Measurements from ENCODE around the gene PDS5B. TPM values are rescaled to one million over a fixed set of nuclear protein-coding genes. Genes with fewer than 3 reads are reported as not detected.

The PDS5B gene
- total and polyA plus RNA-seq, 2 of the 8 experiments (the other 6 are each of a cell fraction or from before 2014, with no cell fraction given), result 5.5 to 54.6 TPM

DNA sequence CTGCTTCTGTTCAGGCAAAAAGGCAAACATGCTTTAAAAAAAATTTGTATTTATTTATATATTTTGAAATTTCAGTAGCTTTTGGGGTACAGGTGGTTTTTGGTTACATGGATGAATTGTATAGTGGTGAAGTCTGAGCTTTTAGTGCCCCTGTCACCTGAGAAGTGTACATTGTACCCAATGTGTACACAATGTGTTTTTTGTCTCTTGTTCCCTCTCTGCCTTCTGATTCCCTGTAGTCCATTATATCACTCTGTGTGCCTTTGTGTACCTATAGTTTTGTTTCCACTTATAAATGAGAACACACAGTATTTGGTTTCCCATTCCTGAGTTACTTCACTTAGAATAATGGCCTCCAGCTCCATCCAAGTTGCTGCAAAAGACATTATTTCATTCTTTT lies 77.4 kb downstream of the PDS5B start:
- Histone ChIP-seq H3K79me2 (ENCODE audit: control insufficient read depth in 1 of 2, insufficient read depth in 2 of 2, low read length in 2 of 2) (peaks cover 0 to 1% of the 10 kb centered on the region in 2 experiments; a peak in 1 of 4 replicates), H3K4ac (replicated peaks; ENCODE audit: insufficient read length, low read depth, low read length) (no peak overlapping the region), H3K4me1 (replicated peaks in 1 of 4; ENCODE audit: control insufficient read depth in 3 of 4, insufficient read depth in 4 of 4, low read length in 3 of 4) (no peaks in the 10 kb centered on the region), H3K23ac (ENCODE audit: insufficient read length) (no peak overlapping the region), H3K79me1 (ENCODE audit: low read depth, low read length) (no peaks in the 10 kb centered on the region), H3K18ac (ENCODE audit: extremely low read depth, low read length) (no peak overlapping the region), H2AK5ac (ENCODE audit: low read depth, low read length) (no peak overlapping the region), H2BK120ac (replicated peaks; ENCODE audit: low read depth, low read length) (no peak overlapping the region), H3K9me3 (ENCODE audit: insufficient read depth in 2 of 2, low read depth in 1 of 2, low read length in 1 of 2) (no peaks in the 10 kb centered on the region), H2BK20ac (ENCODE audit: low read length) (no peak overlapping the region), H2AFZ (ENCODE audit: low read length) (no peak overlapping the region), H3K23me2 (ENCODE audit: low read depth, low read length) (no peaks in the 10 kb centered on the region), H3K4me3 (ENCODE audit: extremely low read depth in 1 of 4, insufficient read depth in 2 of 4, low read depth in 3 of 4, low read length in 4 of 4) (no peak overlapping the region), H3K9ac (replicated peaks in 1 of 4; ENCODE audit: extremely low read depth in 1 of 4, low read depth in 3 of 4, low read length in 3 of 4) (no peak overlapping the region), H2BK12ac (ENCODE audit: low read depth, low read length) (no peak overlapping the region), H3K4me2 (ENCODE audit: insufficient read depth in 1 of 2, low read depth in 2 of 2, low read length in 2 of 2) (no peak overlapping the region), H4K8ac (ENCODE audit: extremely low read depth, insufficient read depth, low read length) (no peak overlapping the region), H3K27ac (ENCODE audit: low read depth, low read length) (no peak overlapping the region), H3K56ac (replicated peaks; ENCODE audit: insufficient read length, low read depth, low read length) (no peak overlapping the region), H3K36me3 (ENCODE audit: control insufficient read depth in 2 of 4, insufficient read depth in 4 of 4, low read length in 3 of 4) (peaks cover 0 to 5% (median 0%) of the 10 kb centered on the region in 4 experiments; a peak in 1 of 8 replicates), H4K91ac (replicated peaks; ENCODE audit: insufficient read length, low read length) (no peak overlapping the region), H3K27me3 (replicated peaks in 1 of 4; ENCODE audit: control insufficient read depth in 3 of 4, extremely low read depth in 1 of 4, insufficient read depth in 3 of 4, low read length in 3 of 4) (no peaks in the 10 kb centered on the region), H3K14ac (ENCODE audit: insufficient read length) (no peak overlapping the region), H2BK5ac (ENCODE audit: low read depth, low read length) (no peak overlapping the region), H4K20me1 (replicated peaks in 1 of 2; ENCODE audit: control insufficient read depth in 1 of 2, insufficient read depth in 2 of 2, low read length in 2 of 2) (no peaks in the 10 kb centered on the region), H2BK15ac (ENCODE audit: low read length) (no peak overlapping the region), H4K5ac (ENCODE audit: insufficient read length, low read depth, low read length) (no peak overlapping the region)
- DNase-seq (ENCODE audit: low read depth in 1 of 2, low spot score in 2 of 2), result no peak
- CTCF ChIA-PET (ENCODE audit: partially characterized antibody), result interaction anchor here (1.4 to 1.6 kb wide), 2 partner anchors 13 to 83 kb away, joined by 3 to 5 read pairs; no protein-coding TSS in a partner anchor
- FAIRE-seq, result no peak
- POLR2A ChIA-PET (ENCODE audit: partially characterized antibody), result no interaction called here
- TF ChIP-seq CTBP2 (IDR thresholded peaks at IDR 0.05; ENCODE audit: borderline replicate concordance, insufficient read depth, insufficient read length, low read length) (no peak), ASH2L (IDR thresholded peaks at IDR 0.05; ENCODE audit: low read length) (no peak), ZNF274 (IDR thresholded peaks at IDR 0.05; ENCODE audit: borderline replicate concordance, extremely low read depth, low read length) (no peak), TCF12 (IDR thresholded peaks at IDR 0.05; ENCODE audit: low read depth, low read length) (no peak), RAD21 (IDR thresholded peaks at IDR 0.05 in 1 of 2, conservative IDR thresholded peaks at IDR 0.05 in 1 of 2; ENCODE audit: low read depth in 2 of 2, low read length in 2 of 2) (no peak), POU5F1 (IDR thresholded peaks at IDR 0.05; ENCODE audit: low read depth, low read length) (no peak), SP2 (IDR thresholded peaks at IDR 0.05; ENCODE audit: low read length) (no peak)
- TF ChIP-seq, protein P1, sequence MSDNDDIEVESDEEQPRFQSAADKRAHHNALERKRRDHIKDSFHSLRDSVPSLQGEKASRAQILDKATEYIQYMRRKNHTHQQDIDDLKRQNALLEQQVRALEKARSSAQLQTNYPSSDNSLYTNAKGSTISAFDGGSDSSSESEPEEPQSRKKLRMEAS (IDR thresholded peaks at IDR 0.05), result no peak

Data from H1 (cell line).